Esophagus squamous epithelium (tissue), 5 donors: ENCODE measurements around the gene CTNNA3. TPM values are rescaled to one million over a fixed set of nuclear protein-coding genes. Genes with fewer than 3 reads are reported as not detected.

Experiments
- DNase-seq: peaks from one replicate; lab custom pipeline; 2025; lab: John Stamatoyannopoulos, UW
- H3K27ac ChIP-seq, 4 donors: fragments of 200-600 bp; sonication (generic); one replicate each; pipeline ENCODE4 v1.5.1; 2016 to 2019; ENCODE audit warnings: mild to moderate bottlenecking in 1 of 4
- H3K27me3 ChIP-seq, 4 donors: fragments of 200-600 bp; sonication (generic); 1 replicate in 3 of 4; 2 replicates in 1 of 4; pipeline versions ENCODE4 v1.5.1 to v1.6.0; 2017 to 2021; ENCODE audit warnings: antibody characterized with exemption in 1 of 4
- H3K36me3 ChIP-seq, 3 donors: fragments of 200-600 bp; sonication (generic); one replicate each; pipeline ENCODE4 v1.5.1; 2016 to 2019
- H3K4me1 ChIP-seq, 3 donors: fragments of 200-600 bp; sonication (generic); one replicate each; pipeline ENCODE4 v1.5.1; 2017 to 2019
- H3K4me3 ChIP-seq, 4 donors: fragments of 200-600 bp; sonication (generic); 1 replicate in 3 of 4; 2 replicates in 1 of 4; pipeline ENCODE4 v1.5.1; 2016 to 2019; ENCODE audit warnings: mild to moderate bottlenecking in 2 of 4, moderate library complexity in 1 of 4
- H3K9me3 ChIP-seq, 3 donors: fragments of 200-600 bp; sonication (generic); one replicate each; pipeline ENCODE4 v1.5.1; 2016 to 2019
- POLR2A ChIP-seq, 4 donors: fragments of 450-650 bp; IDR thresholded peaks; one replicate each; pipeline ENCODE4 v1.6.1; 2017; ENCODE audit warnings: antibody characterized with exemption in 4 of 4, mild to moderate bottlenecking in 4 of 4, moderate library complexity in 3 of 4
- WGBS, 2 donors: methylation state at CpG; one replicate each; pipeline ENCODE4 v1.1.5; 2018; 5-methylcytosine and 5-hydroxymethylcytosine counted together
- intact Hi-C: fragments of 100-400 bp; cut with DNase I; formaldehyde crosslinking; loops from one replicate; pipeline ENCODE4 v1.15.0; 2022
- total RNA-seq, 4 donors: library from RNA; depleted of rRNA; stranded (reverse); fragments of >200 nt; gene quantifications; one replicate each; pipeline ENCODE4 v1.1.0, GENCODE V29; 2016
- TF ChIP-seq, protein P1 (sequence below), 6 experiments: fragments of 450-650 bp in 4 of 6; fragments of 200-600 bp in 2 of 6; sonication (generic) in 2 of 6; IDR thresholded peaks; one replicate each; pipeline ENCODE4 v1.5.1; 2016 to 2019; ENCODE audit warnings: antibody characterized with exemption in 6 of 6, mild to moderate bottlenecking in 4 of 6, moderate library complexity in 4 of 6
- donor health status: DM: yes; HTN: yes; CAD: no.

Gene CTNNA3
- total RNA-seq, 4 donors from 2014 or later, result 0.29 to 1.9 (median 0.61) TPM; not detected in 1

DNA sequence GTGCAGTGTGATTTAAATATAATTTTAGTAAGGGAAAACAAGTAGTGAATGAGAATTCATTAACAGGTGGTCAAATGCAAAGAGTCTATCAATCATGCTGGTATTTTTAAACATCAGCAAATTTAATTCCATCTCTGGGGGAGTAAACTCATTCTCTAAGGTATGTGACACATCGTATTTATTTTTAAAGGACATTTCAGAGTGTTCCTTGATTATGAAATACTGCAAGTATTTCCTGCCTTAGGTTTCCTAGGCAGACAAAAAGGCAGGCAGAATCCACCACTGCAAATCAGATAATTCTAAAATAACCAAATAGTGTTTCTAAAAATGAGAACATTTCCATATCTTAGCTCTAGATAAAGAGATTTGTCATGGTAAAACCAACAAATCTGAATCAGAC, 576.3 kb downstream of the CTNNA3 start:
- WGBS, 2 donors, result 32 to 35% methylated on average over 1 of the region's 1 CpG
- intact Hi-C loops, result no loop called here
- no peak overlapping the region for H3K4me3 ChIP-seq
- H3K36me3 ChIP-seq, result no peaks in the 10 kb centered on the region
- TF ChIP-seq, protein P1, sequence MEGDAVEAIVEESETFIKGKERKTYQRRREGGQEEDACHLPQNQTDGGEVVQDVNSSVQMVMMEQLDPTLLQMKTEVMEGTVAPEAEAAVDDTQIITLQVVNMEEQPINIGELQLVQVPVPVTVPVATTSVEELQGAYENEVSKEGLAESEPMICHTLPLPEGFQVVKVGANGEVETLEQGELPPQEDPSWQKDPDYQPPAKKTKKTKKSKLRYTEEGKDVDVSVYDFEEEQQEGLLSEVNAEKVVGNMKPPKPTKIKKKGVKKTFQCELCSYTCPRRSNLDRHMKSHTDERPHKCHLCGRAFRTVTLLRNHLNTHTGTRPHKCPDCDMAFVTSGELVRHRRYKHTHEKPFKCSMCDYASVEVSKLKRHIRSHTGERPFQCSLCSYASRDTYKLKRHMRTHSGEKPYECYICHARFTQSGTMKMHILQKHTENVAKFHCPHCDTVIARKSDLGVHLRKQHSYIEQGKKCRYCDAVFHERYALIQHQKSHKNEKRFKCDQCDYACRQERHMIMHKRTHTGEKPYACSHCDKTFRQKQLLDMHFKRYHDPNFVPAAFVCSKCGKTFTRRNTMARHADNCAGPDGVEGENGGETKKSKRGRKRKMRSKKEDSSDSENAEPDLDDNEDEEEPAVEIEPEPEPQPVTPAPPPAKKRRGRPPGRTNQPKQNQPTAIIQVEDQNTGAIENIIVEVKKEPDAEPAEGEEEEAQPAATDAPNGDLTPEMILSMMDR (IDR thresholded peaks at IDR 0.05), result no peak
- no peak for TF ChIP-seq POLR2A (IDR thresholded peaks at IDR 0.05)
- H3K9me3 ChIP-seq, result no peaks in the 10 kb centered on the region
- H3K27ac ChIP-seq, result no peak overlapping the region
- H3K4me1 ChIP-seq, result no peaks in the 10 kb centered on the region
- no peaks in the 10 kb centered on the region for H3K27me3 ChIP-seq
- DNase-seq, result no peak

DNA sequence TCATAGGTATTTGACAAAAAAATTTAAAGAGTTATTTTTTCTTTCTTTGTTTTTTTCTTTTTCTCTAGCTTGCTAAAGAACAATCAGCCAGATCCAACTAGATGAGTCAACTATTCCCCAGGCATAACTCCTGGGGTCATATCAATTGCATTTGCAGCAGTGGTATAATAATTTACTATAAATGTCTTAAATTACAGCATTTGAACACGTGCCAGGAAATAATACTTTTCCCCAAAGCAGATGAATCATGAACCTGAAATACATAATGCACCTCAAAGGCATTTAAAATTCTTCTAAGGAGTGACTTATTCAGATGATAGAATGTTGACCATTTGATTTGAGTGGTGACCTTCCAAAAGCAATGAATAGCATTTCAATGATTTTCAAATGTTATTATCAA, 580.0 kb downstream of the CTNNA3 start:
- H3K4me1 ChIP-seq, result no peaks in the 10 kb centered on the region

DNA sequence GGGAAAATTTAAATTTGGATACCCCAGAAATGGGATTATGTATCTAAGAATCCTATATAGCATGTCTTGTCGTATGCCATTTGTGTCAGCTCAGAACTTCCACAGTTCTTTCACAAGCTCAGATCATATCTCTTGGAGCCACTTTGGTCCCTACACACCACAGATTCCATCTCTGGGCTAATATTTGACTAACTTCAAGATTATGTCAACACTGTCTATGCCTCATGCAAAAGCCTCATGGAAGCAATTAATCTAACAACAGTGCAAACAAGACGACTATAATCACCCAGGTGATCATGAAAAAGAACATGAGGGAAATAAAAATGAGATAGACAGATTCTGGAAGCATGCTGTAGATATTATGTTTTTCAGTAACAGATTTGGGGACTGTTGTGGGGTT, 581.0 kb downstream of the CTNNA3 start:
- TF ChIP-seq, protein P1 (IDR thresholded peaks at IDR 0.05), result no peak
- no peak for TF ChIP-seq POLR2A (IDR thresholded peaks at IDR 0.05)
- Histone ChIP-seq H3K27ac (no peak overlapping the region), H3K27me3 (no peaks in the 10 kb centered on the region), H3K4me1 (no peaks in the 10 kb centered on the region), H3K9me3 (no peaks in the 10 kb centered on the region), H3K4me3 (no peak overlapping the region), H3K36me3 (no peaks in the 10 kb centered on the region)
- no peak for DNase-seq
- 55 to 75% methylated on average over 2 of the region's 2 CpGs for WGBS, 2 donors
- intact Hi-C loops, result no loop called here

More for the DNA sequence above, 580.0 kb downstream of the CTNNA3 start:
- Histone ChIP-seq H3K27me3 (no peaks in the 10 kb centered on the region), H3K36me3 (no peaks in the 10 kb centered on the region), H3K4me3 (no peak overlapping the region), H3K27ac (no peak overlapping the region), H3K9me3 (no peaks in the 10 kb centered on the region)
- TF ChIP-seq POLR2A (IDR thresholded peaks at IDR 0.05), result no peak
- WGBS, 2 donors, result 18 to 42% methylated on average over 1 of the region's 1 CpG
- intact Hi-C loops, result no loop called here
- no peak for DNase-seq

DNA sequence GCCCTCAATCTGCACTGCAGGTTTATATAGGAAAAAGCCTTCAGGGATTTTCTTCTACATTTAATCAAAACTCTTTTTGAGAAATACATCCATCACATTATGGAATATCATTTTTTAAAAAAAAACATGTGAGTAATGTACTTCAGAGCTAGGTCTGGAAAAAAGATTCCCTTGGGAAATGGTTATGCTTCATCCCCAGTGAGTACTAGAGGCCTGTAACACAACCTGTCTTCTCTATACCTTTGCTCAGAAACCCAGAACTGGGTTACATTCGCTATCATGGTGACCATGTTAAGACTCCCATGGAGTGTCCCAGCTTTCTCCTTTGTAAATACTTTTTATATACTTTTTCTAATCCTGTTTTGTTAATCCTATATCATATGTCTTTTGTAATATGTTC, 583.2 kb downstream of the CTNNA3 start:
- 56 to 77% methylated on average over 1 of the region's 1 CpG for WGBS, 2 donors
- Histone ChIP-seq H3K36me3 (no peaks in the 10 kb centered on the region), H3K4me1 (no peaks in the 10 kb centered on the region), H3K27me3 (no peaks in the 10 kb centered on the region), H3K9me3 (no peaks in the 10 kb centered on the region), H3K4me3 (no peak overlapping the region), H3K27ac (no peak overlapping the region)
- no peak for DNase-seq
- intact Hi-C loops, result no loop called here
- TF ChIP-seq, protein P1 (IDR thresholded peaks at IDR 0.05), result no peak
- no peak for TF ChIP-seq POLR2A (IDR thresholded peaks at IDR 0.05)

DNA sequence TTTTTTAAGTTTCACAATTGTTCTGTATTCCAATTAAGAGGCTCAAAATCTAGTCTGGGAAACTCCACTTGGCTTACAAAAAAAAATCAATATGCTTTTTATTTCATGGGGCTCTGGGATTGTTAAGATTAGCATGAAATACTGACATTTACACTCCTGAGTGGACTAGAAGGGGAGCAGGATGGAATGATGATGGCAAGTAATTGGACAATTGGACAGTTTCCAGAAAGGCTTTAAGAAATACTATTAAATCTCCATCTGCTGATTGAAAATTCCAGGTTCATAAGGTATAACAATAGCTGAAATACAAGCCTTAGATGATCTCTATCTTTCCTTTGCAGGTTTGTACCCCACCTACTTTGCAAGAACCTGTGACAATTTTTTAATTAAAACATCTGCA, 585.7 kb downstream of the CTNNA3 start:
- H3K27me3 ChIP-seq, result no peaks in the 10 kb centered on the region
- H3K27ac ChIP-seq, result no peak overlapping the region
- H3K4me3 ChIP-seq, result no peak overlapping the region
- intact Hi-C loops, result no loop called here
- no peaks in the 10 kb centered on the region for H3K36me3 ChIP-seq
- DNase-seq, result no peak
- no peaks in the 10 kb centered on the region for H3K9me3 ChIP-seq
- H3K4me1 ChIP-seq, result no peaks in the 10 kb centered on the region
- no peak for TF ChIP-seq POLR2A (IDR thresholded peaks at IDR 0.05)
- TF ChIP-seq, protein P1 (IDR thresholded peaks at IDR 0.05), result no peak

DNA sequence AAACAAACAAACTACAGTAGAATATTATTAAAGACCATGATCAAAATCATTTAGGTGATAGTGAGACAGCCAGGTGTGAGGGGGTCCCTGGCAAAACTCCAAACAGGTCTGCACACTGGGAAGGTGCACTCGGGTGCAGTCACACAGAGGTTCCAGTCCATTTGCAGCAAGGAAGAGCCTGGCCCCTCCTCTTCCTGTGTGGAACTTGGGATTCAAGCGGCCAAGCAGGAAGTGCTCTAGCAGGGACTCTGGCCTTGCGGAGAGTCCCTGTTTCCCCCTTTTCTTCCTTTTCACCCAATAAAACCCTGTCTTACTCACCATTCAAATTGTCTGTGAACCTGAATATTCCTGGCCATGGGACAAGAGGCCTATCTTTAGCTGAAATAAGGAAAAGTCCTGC, 588.3 kb downstream of the CTNNA3 start:
- H3K36me3 ChIP-seq, result no peaks in the 10 kb centered on the region
- TF ChIP-seq, protein P1 (IDR thresholded peaks at IDR 0.05), result no peak
- no peak for TF ChIP-seq POLR2A (IDR thresholded peaks at IDR 0.05)
- H3K4me1 ChIP-seq, result no peaks in the 10 kb centered on the region
- no peaks in the 10 kb centered on the region for H3K9me3 ChIP-seq
- intact Hi-C loops, result no loop called here
- no peak overlapping the region for H3K27ac ChIP-seq
- no peak for DNase-seq
- no peak overlapping the region for H3K4me3 ChIP-seq
- WGBS, 2 donors, result 67 to 70% methylated on average over 2 to 3 of the region's 3 CpGs
- no peaks in the 10 kb centered on the region for H3K27me3 ChIP-seq
